Naive thymus-derived CD8-positive, alpha-beta T cell (primary cell): ENCODE data around the gene REC114. TPM values are rescaled to one million over a fixed set of nuclear protein-coding genes. Genes with fewer than 3 reads are reported as not detected.
A peak's percentile ranks its signal among the peaks of the same experiment; 100 is the strongest.

Experiments used
- ATAC-seq, 2 donors: fragments of 150-1000 bp; cut with Tn5 transposase in 1 of 2; sonication (Bioruptor Pico), chemical (Tn5 transposase) in 1 of 2; 1 replicate in 1 of 2; 2 replicates in 1 of 2; pipeline ENCODE4 v1.10.0; 2021; ENCODE audit warnings: mild to moderate bottlenecking in 2 of 2, moderate library complexity in 2 of 2
- POLR2A ChIA-PET: fragments of 350-600 bp; sonication (Branson Sonifier 250); formaldehyde crosslinking; loops from one replicate; lab custom pipeline; 2021; ENCODE audit warnings: antibody characterized with exemption; lab: Charles Lee
- DNase-seq, 10 donors: peaks; one replicate each; pipeline versions ENCODE4 v3.0.0 to v3.0.0-alpha.2; 2020 to 2022
- H3K27ac Mint-ChIP-seq, 10 donors: one replicate each; pipeline ENCODE4 v1.8.0; 2020 to 2022; ENCODE audit warnings: mild to moderate bottlenecking in 10 of 10, mixed read lengths in 10 of 10, moderate library complexity in 4 of 10, inconsistent platforms in 1 of 10
- H3K27me3 Mint-ChIP-seq, 5 donors: one replicate each; pipeline ENCODE4 v1.8.0; 2021 to 2022; ENCODE audit warnings: mixed read lengths in 5 of 5
- H3K36me3 Mint-ChIP-seq, 3 donors: one replicate each; pipeline ENCODE4 v1.8.0; 2020 to 2022; ENCODE audit warnings: mixed read lengths in 3 of 3, mild to moderate bottlenecking in 2 of 3, inconsistent platforms in 1 of 3
- H3K4me1 Mint-ChIP-seq, 4 donors: one replicate each; pipeline ENCODE4 v1.8.0; 2021 to 2022; ENCODE audit warnings: mixed read lengths in 4 of 4
- H3K4me3 Mint-ChIP-seq, 10 donors: one replicate each; pipeline ENCODE4 v1.8.0; 2020 to 2022; ENCODE audit warnings: mild to moderate bottlenecking in 10 of 10, mixed read lengths in 10 of 10, moderate library complexity in 6 of 10, inconsistent platforms in 1 of 10
- H3K9me3 Mint-ChIP-seq, 9 donors: one replicate each; pipeline ENCODE4 v1.8.0; 2020 to 2022; ENCODE audit warnings: mixed read lengths in 9 of 9, mild to moderate bottlenecking in 3 of 9, inconsistent platforms in 1 of 9, moderate library complexity in 1 of 9
- polyA plus RNA-seq, 3 donors: library from polyadenylated mRNA; unstranded; fragments of 300-500 nt; fragmentation: Illumina TruSeq; gene quantifications; one replicate each; pipeline ENCODE4 v1.2.3, GENCODE V29; 2021
- total RNA-seq, 8 experiments: library from RNA in 2 of 8; stranded (reverse) in 2 of 8; gene quantifications; one replicate each; pipeline ENCODE4 v1.2.3 and lab custom pipeline; 2021 to 2026

REC114 gene
- total and polyA plus RNA-seq, 5 experiments from 2014 or later = 0.32 TPM; not detected in 4

DNA sequence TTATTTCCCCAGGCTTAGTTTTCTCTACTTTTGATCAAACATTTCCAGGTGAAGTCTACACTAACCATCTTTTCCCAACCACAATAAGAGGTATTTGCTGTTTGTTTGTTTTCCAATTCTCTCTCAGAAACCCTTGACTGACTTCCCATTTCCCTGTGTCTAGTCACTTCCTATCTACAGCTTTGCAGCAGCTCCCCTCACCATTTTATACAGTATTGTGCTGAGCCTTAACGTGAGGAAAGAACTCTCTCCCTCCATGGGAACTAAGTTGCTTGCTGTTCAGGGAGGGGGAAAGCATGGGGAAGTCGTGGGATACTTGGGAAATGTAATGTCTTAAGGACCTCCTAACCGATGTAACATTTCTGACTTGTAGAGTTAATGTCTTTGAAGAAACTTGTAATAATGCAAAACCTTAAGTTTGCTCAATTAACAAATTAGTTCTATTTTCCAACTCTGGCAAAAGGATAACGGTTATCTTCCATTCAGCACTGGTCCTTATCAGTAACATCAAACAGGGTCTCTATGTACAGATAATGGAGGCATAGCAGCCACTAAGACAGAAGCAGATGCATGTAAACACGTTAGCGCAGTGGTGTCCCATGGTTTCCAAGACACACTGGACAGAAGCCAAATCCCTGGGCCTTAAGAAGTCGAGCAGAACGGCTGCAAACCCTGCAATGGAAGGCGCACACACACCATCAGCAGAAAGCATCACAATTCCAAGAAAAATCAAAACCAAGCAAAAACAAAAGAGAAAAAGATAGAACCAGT, 150.5 kb downstream of the REC114 start:
- ATAC-seq (no peak), DNase-seq (no peak)
- Mint-ChIP-seq H3K27me3 (no peaks in the 10 kb centered on the region), H3K9me3 (no peaks in the 10 kb centered on the region), H3K36me3 (peaks cover 3 to 53% (median 8%) of the 10 kb centered on the region in 3 donors), H3K4me1 (peaks cover 30 to 55% (median 34%) of the 10 kb centered on the region in 4 donors), H3K4me3 (no peak overlapping the region), H3K27ac (peak overlapping the region in 2 of 10 donors; percentile 19 to 53)
- POLR2A ChIA-PET = no interaction called here

DNA sequence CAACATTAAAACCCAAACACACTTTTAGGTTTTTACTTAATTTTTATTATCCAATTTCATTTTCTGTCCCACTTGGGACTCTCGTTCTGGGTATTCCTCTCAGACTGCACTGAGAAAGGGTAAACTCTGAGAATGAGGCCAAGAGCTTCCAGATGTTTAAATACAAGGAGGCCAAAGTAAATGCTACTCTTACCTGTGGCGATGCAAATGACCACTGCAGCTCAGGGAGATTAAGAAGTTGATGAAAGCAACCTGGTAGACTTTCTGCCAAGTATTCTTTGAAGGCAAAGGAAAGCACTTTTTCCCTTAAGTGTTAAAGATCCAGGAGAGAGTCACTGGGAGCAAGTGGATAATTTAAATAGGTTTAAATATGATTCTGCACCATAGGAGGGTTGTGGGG, 151.1 kb downstream of the REC114 start:
- POLR2A ChIA-PET = no interaction called here
- no peak overlapping the region for H3K4me3 Mint-ChIP-seq
- DNase-seq = no peak

DNA sequence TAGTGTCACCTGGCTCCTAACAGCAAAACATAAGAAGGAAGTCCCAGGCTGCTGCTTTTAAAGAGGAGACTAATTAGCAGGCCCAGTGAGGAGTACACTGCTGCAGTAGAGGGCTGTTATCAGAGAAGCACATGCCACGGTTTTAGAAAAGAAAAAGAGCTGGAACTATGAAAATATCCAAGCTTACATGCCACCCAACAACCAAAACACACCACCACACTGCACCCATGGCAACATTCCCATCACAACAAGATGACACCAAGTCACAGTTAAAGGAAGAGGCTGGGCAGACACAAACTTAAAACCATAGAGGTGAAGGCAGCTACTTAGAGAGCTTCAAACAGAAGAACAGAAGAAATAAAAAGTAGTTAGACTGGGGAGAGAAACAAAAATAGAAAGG, 153.2 kb downstream of the REC114 start:
- Mint-ChIP-seq H3K27ac (peak overlapping the region in 3 of 10 donors; percentile 3 to 11 (median 4)), H3K4me1 (peaks cover 39 to 64% (median 44%) of the 10 kb centered on the region in 4 donors), H3K4me3 (peak overlapping the region in 1 of 10 donors; percentile 34), H3K36me3 (peaks cover 0 to 33% (median 8%) of the 10 kb centered on the region in 3 donors), H3K27me3 (no peaks in the 10 kb centered on the region), H3K9me3 (no peaks in the 10 kb centered on the region)
- POLR2A ChIA-PET = no interaction called here
- no peak for DNase-seq
- ATAC-seq = no peak

More for the DNA sequence above, 151.1 kb downstream of the REC114 start:
- Mint-ChIP-seq H3K36me3 (peaks cover 0 to 48% (median 8%) of the 10 kb centered on the region in 3 donors), H3K9me3 (no peaks in the 10 kb centered on the region), H3K4me1 (peaks cover 32 to 61% (median 40%) of the 10 kb centered on the region in 4 donors), H3K27me3 (no peaks in the 10 kb centered on the region), H3K27ac (peak overlapping the region in 1 of 10 donors; percentile 53)
- ATAC-seq = no peak

DNA sequence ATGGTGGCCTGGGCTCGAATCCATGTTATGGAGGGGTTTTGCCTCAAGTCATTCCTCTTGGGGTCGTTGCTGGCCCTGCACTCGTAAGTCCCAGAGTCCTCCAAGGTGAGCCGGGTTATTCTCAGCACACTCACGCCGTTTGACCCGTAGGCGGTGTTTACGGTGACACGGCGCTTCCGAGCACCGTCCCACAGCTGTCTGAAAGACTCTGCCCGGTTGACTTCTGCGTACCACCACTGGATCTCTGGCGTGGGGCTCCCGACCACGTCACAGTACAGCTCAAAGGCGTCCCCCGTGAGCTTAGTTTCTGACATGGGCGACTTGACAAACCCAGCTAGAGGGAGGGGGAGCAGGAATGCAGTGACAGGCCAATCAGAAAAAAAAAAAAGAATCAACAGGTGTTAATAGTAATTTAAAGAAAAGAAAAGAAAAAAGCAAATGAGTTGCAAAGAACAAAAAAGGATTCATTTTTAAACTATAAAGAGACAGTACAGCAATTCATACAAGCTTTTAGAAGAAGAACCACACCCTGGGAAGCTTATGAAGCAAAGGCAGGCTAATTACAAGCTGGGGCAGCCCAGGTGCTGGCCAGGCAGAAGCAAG, 154.2 kb downstream of the REC114 start:
- H3K4me1 Mint-ChIP-seq = peaks cover 37 to 60% (median 44%) of the 10 kb centered on the region in 4 donors
- no peaks in the 10 kb centered on the region for H3K27me3 Mint-ChIP-seq
- DNase-seq = no peak
- peak overlapping the region in 1 of 10 donors; percentile 4 for H3K27ac Mint-ChIP-seq
- POLR2A ChIA-PET = no interaction called here
- H3K9me3 Mint-ChIP-seq = no peaks in the 10 kb centered on the region
- no peak for ATAC-seq
- H3K36me3 Mint-ChIP-seq = peaks cover 0 to 23% (median 8%) of the 10 kb centered on the region in 3 donors
- H3K4me3 Mint-ChIP-seq = peak overlapping the region in 1 of 10 donors; percentile 11

DNA sequence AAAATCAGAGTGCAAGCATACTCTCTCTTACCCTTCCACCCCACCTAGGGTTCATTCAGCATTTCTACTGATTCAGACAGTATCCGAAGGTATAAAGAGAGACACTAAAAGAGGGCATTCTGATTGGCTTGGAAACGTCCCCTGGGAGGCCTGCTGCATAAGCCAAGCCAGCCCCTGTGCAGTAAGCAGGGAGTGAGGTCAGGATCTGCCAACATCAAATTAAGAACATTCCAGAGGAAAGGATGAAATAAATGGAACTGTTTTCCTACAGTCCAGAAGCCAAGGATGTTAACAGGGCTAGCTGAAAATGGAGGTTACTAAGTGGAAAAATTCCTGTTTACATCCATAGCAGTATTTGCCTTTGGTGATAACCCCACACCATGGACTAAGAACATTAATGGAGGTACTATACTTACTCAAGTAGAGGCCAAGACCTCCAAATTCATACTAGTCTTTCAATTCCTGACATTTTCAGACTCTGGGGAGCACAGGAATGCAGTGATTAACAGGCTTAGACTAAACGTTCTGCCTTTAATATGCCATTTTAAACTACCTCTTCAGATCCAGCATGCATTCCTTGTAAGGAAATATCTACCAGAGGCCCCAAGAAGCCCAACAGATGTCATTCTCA, 155.7 kb downstream of the REC114 start:
- Mint-ChIP-seq H3K4me3 (no peak overlapping the region), H3K27me3 (no peaks in the 10 kb centered on the region), H3K27ac (peak overlapping the region in 3 of 10 donors; percentile 27 to 36 (median 33)), H3K9me3 (no peaks in the 10 kb centered on the region), H3K36me3 (peaks cover 0 to 25% (median 8%) of the 10 kb centered on the region in 3 donors), H3K4me1 (peaks cover 36 to 52% (median 44%) of the 10 kb centered on the region in 4 donors)
- DNase-seq (no peak), ATAC-seq (no peak)
- POLR2A ChIA-PET = no interaction called here

DNA sequence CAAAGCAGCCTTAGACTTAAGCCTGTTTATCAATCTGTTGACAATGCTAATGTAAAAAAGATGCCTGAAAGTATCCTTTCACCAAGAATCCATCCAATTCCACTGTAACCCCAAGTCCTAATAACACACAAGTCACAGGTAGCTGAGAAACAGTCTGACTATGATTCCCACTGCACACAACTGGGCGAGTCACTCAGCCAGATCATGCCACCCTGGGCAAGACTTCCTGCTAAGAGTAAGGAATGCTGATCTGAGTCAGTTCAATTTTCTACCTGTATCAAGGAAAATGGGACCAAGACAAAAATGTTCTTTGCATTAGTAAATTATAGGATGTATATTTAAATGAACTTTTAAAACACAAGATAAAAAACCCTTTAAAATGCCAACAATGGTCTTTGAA, 157.0 kb downstream of the REC114 start:
- Mint-ChIP-seq H3K27ac (peak overlapping the region in 1 of 10 donors; percentile 45), H3K27me3 (no peaks in the 10 kb centered on the region), H3K36me3 (peaks cover 0 to 26% (median 10%) of the 10 kb centered on the region in 3 donors), H3K4me3 (no peak overlapping the region), H3K9me3 (no peaks in the 10 kb centered on the region), H3K4me1 (peaks cover 30 to 50% (median 44%) of the 10 kb centered on the region in 4 donors)
- ATAC-seq (no peak), DNase-seq (no peak)
- POLR2A ChIA-PET = no interaction called here

DNA sequence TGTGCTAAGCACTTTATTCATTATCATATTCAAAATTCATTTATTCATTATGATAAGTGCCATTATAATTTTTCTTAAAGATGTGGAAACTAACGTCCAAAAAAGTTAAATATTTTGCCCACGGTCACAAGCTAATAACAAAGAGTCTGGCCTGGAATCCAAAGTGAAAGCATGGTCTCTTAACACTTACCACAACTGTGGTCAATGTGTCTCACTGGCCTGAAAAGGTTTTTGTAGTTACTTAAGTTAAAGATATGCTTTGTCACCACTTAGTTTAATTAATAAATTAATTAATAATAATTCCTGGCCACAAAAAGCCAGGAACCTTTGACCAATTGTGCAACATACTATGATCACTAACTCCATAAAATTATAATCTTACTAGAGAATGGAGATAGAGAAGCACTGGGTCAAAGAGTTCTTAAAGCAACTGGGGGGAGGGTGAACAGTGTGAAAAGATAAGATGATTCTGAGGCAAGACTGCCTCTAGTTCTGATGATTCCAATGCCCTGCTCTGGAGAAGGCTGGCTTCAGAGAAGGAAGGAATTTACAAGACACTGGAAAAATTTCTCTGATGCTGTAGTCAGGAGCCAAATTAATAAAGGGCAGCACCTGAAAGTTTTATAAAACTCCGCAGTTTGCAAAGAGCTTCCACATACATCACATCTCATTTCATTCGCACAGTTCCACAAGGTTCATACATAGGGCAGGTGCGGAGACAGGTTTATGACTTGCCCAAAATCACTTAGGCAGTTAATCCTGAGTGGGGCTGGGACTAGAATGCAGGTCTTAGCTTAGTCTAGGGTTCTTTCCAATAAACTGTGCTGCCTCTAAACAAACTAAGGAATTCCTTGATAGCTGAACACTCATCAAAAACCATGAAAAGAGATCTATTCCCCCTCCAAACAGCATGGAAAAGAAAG, 157.7 kb downstream of the REC114 start:
- H3K36me3 Mint-ChIP-seq = peaks cover 0 to 26% (median 10%) of the 10 kb centered on the region in 3 donors
- H3K9me3 Mint-ChIP-seq = no peaks in the 10 kb centered on the region
- ATAC-seq (no peak), DNase-seq (no peak)
- H3K4me1 Mint-ChIP-seq = peaks cover 32 to 48% (median 40%) of the 10 kb centered on the region in 4 donors
- POLR2A ChIA-PET = no interaction called here
- no peak overlapping the region for H3K4me3 Mint-ChIP-seq
- H3K27ac Mint-ChIP-seq = no peak overlapping the region
- H3K27me3 Mint-ChIP-seq = no peaks in the 10 kb centered on the region

DNA sequence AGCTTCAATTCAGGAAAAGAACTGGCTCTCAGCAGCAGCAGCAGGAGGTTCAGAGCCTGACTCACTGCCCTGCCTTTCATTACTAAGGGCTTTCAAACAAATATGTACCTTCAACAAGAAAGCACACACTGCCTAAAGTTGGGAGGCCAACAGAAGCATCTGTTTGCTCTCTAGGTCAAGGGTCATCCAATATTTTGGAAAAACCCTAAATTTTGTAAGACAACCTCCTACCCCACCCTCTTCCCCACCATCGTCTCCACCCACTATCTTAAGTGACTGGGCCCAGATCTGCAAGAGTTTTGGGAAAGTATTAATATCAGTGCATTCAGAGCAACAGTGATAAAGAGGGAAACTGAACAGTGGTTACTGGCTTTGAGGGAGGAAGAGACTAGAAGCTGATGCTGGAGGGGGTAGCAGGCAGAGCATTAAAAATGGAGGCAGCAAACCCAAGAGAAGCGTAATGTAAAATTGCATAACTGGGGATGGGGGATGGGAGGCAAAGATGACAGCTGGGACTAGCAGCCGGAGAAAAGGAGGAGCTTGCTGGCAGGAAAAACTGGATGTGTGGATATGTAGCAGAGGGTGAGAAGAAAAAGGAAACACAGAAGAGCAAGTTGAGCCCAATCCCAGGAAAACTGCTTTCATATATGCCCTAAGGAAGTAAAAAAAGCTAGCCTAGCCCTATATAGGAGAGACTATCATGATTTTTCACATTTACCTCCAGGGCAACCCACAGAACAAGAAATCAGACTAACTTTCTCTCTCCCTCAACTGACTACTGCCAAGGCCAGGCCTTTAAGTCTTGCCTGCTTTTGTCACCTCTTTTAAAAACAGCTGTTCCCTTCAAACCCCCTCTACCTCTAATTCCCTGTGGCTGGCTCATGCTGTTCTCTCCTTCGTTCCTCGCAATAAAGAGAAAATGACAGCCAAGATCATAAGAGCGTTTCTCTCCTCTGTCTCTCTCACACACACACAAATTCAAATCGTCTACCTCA, 158.8 kb downstream of the REC114 start:
- POLR2A ChIA-PET = no interaction called here
- H3K9me3 Mint-ChIP-seq = no peaks in the 10 kb centered on the region
- H3K27me3 Mint-ChIP-seq = no peaks in the 10 kb centered on the region
- peaks cover 0 to 18% (median 5%) of the 10 kb centered on the region in 3 donors for H3K36me3 Mint-ChIP-seq
- H3K27ac Mint-ChIP-seq = no peak overlapping the region
- DNase-seq = no peak
- ATAC-seq = no peak
- H3K4me3 Mint-ChIP-seq = no peak overlapping the region
- peaks cover 26 to 43% (median 33%) of the 10 kb centered on the region in 4 donors for H3K4me1 Mint-ChIP-seq

DNA sequence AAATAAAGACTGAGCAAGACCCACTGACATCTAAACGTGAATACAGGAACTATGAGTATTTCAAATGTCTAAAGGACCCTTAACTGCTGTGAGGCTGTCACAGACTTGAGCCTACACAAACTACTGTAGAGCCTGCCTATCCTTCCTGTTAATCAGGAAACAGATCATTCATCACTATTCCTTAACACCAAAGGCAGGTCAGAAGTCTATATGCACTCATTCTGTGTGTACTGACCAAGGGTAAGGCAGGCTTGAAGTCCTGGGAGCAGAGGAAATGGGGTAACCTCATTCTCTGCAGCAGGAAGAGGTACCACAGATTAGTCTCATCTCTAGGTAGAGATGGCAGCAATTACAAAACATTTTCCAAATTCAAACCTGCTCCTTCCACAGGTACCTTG, 159.5 kb downstream of the REC114 start:
- peaks cover 0 to 17% (median 8%) of the 10 kb centered on the region in 3 donors for H3K36me3 Mint-ChIP-seq
- no peak overlapping the region for H3K27ac Mint-ChIP-seq
- H3K4me1 Mint-ChIP-seq = peaks cover 30 to 48% (median 35%) of the 10 kb centered on the region in 4 donors
- H3K4me3 Mint-ChIP-seq = no peak overlapping the region
- DNase-seq (peak in 1 of 10 donors; percentile 1), ATAC-seq (peak; percentile 23 to 27)
- H3K27me3 Mint-ChIP-seq = no peaks in the 10 kb centered on the region
- peaks cover 0 to 4% (median 0%) of the 10 kb centered on the region in 9 donors for H3K9me3 Mint-ChIP-seq
- POLR2A ChIA-PET = no interaction called here

DNA sequence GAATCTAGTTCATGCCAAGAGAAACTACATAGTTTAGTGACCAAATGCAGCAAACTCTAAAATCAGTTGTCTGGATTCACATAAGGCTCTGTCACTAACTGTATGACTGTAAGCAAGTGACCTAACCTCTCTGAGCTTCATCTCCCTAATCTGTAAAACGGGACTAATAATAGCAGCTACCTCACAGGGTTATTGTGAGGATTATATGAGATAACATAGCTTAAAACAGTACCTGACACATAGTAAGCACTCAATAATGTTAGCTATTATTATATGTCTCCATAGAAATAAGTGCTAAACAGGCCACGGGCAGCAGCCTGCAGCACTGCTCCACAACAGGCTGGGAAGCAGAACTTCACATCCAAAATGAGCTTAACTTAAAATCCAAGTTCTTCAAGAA, 160.0 kb downstream of the REC114 start:
- peaks cover 0 to 4% (median 0%) of the 10 kb centered on the region in 9 donors for H3K9me3 Mint-ChIP-seq
- peak overlapping the region in 4 of 10 donors; percentile 4 to 31 (median 10) for H3K4me3 Mint-ChIP-seq
- peaks cover 26 to 48% (median 37%) of the 10 kb centered on the region in 4 donors for H3K4me1 Mint-ChIP-seq
- POLR2A ChIA-PET = no interaction called here
- H3K36me3 Mint-ChIP-seq = peaks cover 0 to 17% (median 8%) of the 10 kb centered on the region in 3 donors
- H3K27me3 Mint-ChIP-seq = no peaks in the 10 kb centered on the region
- ATAC-seq = no peak
- DNase-seq = no peak
- H3K27ac Mint-ChIP-seq = peak overlapping the region in 3 of 10 donors; percentile 21 to 79 (median 33)

DNA sequence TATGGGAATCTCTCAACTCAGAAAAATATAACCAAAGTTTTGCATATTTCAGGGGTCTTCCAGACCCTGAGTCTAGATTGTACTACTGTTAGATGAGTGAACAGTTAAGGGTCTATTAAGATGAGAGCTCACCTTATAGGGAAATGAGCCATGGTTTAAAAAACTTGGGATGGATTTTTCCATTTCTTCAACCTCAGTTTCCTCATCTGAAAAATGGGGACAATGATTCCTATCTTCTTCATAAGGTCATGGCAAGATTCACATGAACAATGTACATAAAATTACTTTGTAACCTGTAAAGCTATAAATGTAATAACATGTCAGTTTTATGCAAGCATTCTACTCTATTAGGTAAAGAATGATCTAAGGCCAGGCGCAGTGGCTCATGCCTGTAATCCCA, 161.5 kb downstream of the REC114 start:
- H3K27ac Mint-ChIP-seq = no peak overlapping the region
- peaks cover 0 to 16% (median 10%) of the 10 kb centered on the region in 3 donors for H3K36me3 Mint-ChIP-seq
- H3K9me3 Mint-ChIP-seq = peaks cover 0 to 4% (median 0%) of the 10 kb centered on the region in 9 donors
- peak overlapping the region in 2 of 10 donors; percentile 9 to 20 for H3K4me3 Mint-ChIP-seq
- H3K4me1 Mint-ChIP-seq = peaks cover 19 to 45% (median 34%) of the 10 kb centered on the region in 4 donors
- no peaks in the 10 kb centered on the region for H3K27me3 Mint-ChIP-seq
- POLR2A ChIA-PET = no interaction called here
- ATAC-seq = no peak
- DNase-seq = no peak
